Trophoblast cell (in vitro differentiated cells and primary cell): ENCODE measurements around the gene NFKBIB.
A peak's percentile ranks its signal among the peaks of the same experiment; 100 is the strongest.
"Not testable (repeated sequence)": the region's sequence is repeated elsewhere in the genome, so short reads cannot be mapped to it uniquely, and the experiment has no call there.

ENCODE experiments used
- DNase-seq, 2 donors: peaks; one replicate each; pipeline ENCODE4 v3.0.0-alpha.2; 2016
- H2AFZ ChIP-seq: 2 replicates; pipeline ENCODE4 v1.6.1; 2013; ENCODE audit warnings: low read length, moderate library complexity, mild to moderate bottlenecking; ENCODE audit not compliant: insufficient read depth, poor library complexity
- H2AK5ac ChIP-seq: 2 replicates; pipeline ENCODE4 v1.6.1; 2013; ENCODE audit warnings: mild to moderate bottlenecking, low read length
- H2BK120ac ChIP-seq: 2 replicates; pipeline ENCODE4 v1.6.1; 2013; ENCODE audit warnings: low read length, mild to moderate bottlenecking, moderate library complexity; ENCODE audit not compliant: insufficient read depth, poor library complexity
- H2BK12ac ChIP-seq: 2 replicates; pipeline ENCODE4 v1.6.1; 2013; ENCODE audit warnings: mild to moderate bottlenecking, low read length, moderate library complexity
- H2BK5ac ChIP-seq: 2 replicates; pipeline ENCODE4 v1.6.1; 2013; ENCODE audit warnings: low read length, low read depth, moderate library complexity, mild to moderate bottlenecking; ENCODE audit not compliant: poor library complexity
- H3K14ac ChIP-seq: 2 replicates; pipeline ENCODE4 v1.6.1; 2013; ENCODE audit warnings: mild to moderate bottlenecking, low read length
- H3K18ac ChIP-seq: 2 replicates; pipeline ENCODE4 v1.6.1; 2013; ENCODE audit warnings: mild to moderate bottlenecking, low read length
- H3K23ac ChIP-seq: 2 replicates; pipeline ENCODE4 v1.6.1; 2013; ENCODE audit warnings: low read length
- H3K27ac ChIP-seq: 2 replicates; pipeline ENCODE4 v1.5.1; 2013; ENCODE audit warnings: low read depth, mild to moderate bottlenecking, inconsistent platforms, low read length, moderate library complexity
- H3K27me3 ChIP-seq: 2 replicates; pipeline ENCODE4 v1.6.1; 2013; ENCODE audit warnings: inconsistent platforms, mild to moderate bottlenecking, low read length, moderate library complexity; ENCODE audit not compliant: insufficient read depth
- H3K36me3 ChIP-seq, 2 experiments: 1 replicate in 1 of 2; 2 replicates in 1 of 2; pipeline ENCODE4 v1.6.1; 2013; ENCODE audit warnings: low read length in 2 of 2, mild to moderate bottlenecking in 2 of 2, moderate library complexity in 1 of 2; ENCODE audit not compliant: insufficient read depth in 2 of 2, control insufficient read depth in 1 of 2
- H3K4ac ChIP-seq: 2 replicates; pipeline ENCODE4 v1.6.1; 2013; ENCODE audit warnings: low read depth, mild to moderate bottlenecking, low read length, moderate library complexity
- H3K4me1 ChIP-seq, 2 experiments: 1 replicate in 1 of 2; 2 replicates in 1 of 2; pipeline ENCODE4 v1.6.1; 2013; ENCODE audit warnings: low read length in 2 of 2, mild to moderate bottlenecking in 2 of 2, moderate library complexity in 1 of 2; ENCODE audit not compliant: insufficient read depth in 2 of 2, control insufficient read depth in 1 of 2
- H3K4me2 ChIP-seq: 2 replicates; pipeline ENCODE4 v1.6.1; 2013; ENCODE audit warnings: inconsistent platforms, mild to moderate bottlenecking, low read length, moderate library complexity
- H3K4me3 ChIP-seq: 2 replicates; pipeline ENCODE4 v1.5.1; 2013; ENCODE audit warnings: mild to moderate bottlenecking, low read depth, low read length, inconsistent platforms
- H3K79me1 ChIP-seq: one replicate; pipeline ENCODE4 v1.6.1; 2013; ENCODE audit warnings: low read length
- H3K79me2 ChIP-seq: 2 replicates; pipeline ENCODE4 v1.6.1; 2013; ENCODE audit warnings: low read length, mild to moderate bottlenecking; ENCODE audit not compliant: control insufficient read depth, insufficient read depth, poor library complexity
- H3K9ac ChIP-seq: 2 replicates; pipeline ENCODE4 v1.6.1; 2013; ENCODE audit warnings: mild to moderate bottlenecking, low read length
- H3K9me3 ChIP-seq: 2 replicates; pipeline ENCODE4 v1.6.1; 2013; ENCODE audit warnings: low read depth, mild to moderate bottlenecking, control low read depth, inconsistent platforms, low read length; ENCODE audit not compliant: insufficient read depth
- H4K12ac ChIP-seq: 2 replicates; pipeline ENCODE4 v1.6.1; 2013; ENCODE audit warnings: low read depth, mild to moderate bottlenecking, low read length, moderate library complexity
- H4K8ac ChIP-seq: 2 replicates; pipeline ENCODE4 v1.6.1; 2013; ENCODE audit warnings: low read depth, mild to moderate bottlenecking, low read length, moderate library complexity
- H4K91ac ChIP-seq: one replicate; pipeline ENCODE4 v1.6.1; 2013; ENCODE audit warnings: low read depth, mild to moderate bottlenecking, low read length, moderate library complexity
- WGBS: extraction: QIAGEN DNeasy Blood & Tissue Kit; methylation state at CpG from one replicate; pipeline ENCODE4 v1.1.7; 2013; ENCODE audit warnings: missing lambda C conversion rate; ENCODE audit not compliant: insufficient read length, insufficient coverage; ENCODE audit errors: extremely low coverage; 5-methylcytosine and 5-hydroxymethylcytosine counted together

NFKBIB gene

DNA sequence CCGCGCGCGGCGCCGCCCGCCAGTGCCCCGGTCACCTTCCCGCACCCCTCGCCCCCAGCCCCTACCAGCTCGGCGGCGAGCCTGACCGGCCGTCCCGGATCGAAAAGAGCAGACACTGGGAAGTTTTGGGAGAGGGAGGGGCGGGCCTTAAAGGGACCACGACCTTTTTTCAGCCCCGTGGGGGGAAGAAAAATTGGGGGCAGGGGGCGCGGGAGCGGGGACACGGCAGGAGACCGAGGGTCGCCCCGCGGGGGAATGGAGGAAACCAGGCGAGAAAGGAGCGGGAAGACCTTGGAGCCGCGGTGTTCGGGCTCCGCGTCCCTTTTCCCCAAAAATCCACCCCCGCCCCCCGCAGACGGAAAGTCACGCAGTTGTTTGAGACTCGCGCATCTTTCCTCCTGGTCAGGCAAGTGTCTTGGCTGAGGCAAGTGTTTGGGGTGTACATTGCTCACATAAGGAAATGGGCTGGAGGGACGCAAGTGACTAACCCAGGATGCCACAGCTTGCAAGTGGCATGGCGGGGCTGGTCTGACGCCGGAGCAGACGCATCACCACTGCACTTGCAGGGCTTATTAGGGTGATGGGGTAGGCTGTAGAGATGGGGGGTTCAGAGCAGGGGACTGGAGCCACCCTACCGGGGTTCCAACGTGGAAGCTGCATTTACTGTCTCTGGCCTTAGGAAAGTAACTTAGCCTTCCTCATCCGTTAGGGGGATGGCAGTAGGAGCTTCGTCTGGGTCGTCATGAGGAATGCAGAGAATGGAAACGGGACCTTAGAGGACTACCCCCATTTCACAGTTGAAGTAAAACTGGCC lies 47.3 kb upstream of the NFKBIB start:
- peak overlapping the region; percentile 76 for H2BK120ac ChIP-seq
- no CpG with 5 or more reads among the region's 52 CpGs for WGBS
- H3K79me1 ChIP-seq = peaks cover 31% of the 10 kb centered on the region
- H3K18ac ChIP-seq = peak overlapping the region; percentile 87
- H3K4me1 ChIP-seq = peaks cover 24 to 25% of the 10 kb centered on the region in 2 experiments
- peak overlapping the region; percentile 91 for H3K14ac ChIP-seq
- H3K23ac ChIP-seq = no peak overlapping the region
- peak overlapping the region; percentile 95 for H2BK5ac ChIP-seq
- peak overlapping the region; percentile 90 for H4K91ac ChIP-seq
- peaks cover 4 to 6% of the 10 kb centered on the region in 2 experiments for H3K36me3 ChIP-seq
- H3K9ac ChIP-seq = peak overlapping the region; percentile 83
- H2AFZ ChIP-seq = peak overlapping the region; percentile 20
- H2AK5ac ChIP-seq = peak overlapping the region; percentile 95
- peak overlapping the region; percentile 75 for H3K4me3 ChIP-seq
- H3K4me2 ChIP-seq = peak overlapping the region; percentile 65
- H2BK12ac ChIP-seq = peak overlapping the region; percentile 78
- H3K27ac ChIP-seq = peak overlapping the region; percentile 95
- H4K8ac ChIP-seq = peak overlapping the region; percentile 92
- H3K79me2 ChIP-seq = peaks cover 25% of the 10 kb centered on the region
- no peaks in the 10 kb centered on the region for H3K27me3 ChIP-seq
- peaks cover 3% of the 10 kb centered on the region for H3K9me3 ChIP-seq
- peak; percentile 49 to 59 for DNase-seq
- peak overlapping the region; percentile 42 for H3K4ac ChIP-seq
- peak overlapping the region; percentile 85 for H4K12ac ChIP-seq

GRCh38 chr19:38853214-38853613 lies 46.6 kb upstream of the NFKBIB start:
- H3K4me2 ChIP-seq = peak overlapping the region; percentile 65
- peaks cover 0 to 2% of the 10 kb centered on the region in 2 experiments for H3K36me3 ChIP-seq

GRCh38 chr19:38854961-38855360 lies 44.8 kb upstream of the NFKBIB start:
- not testable (repeated sequence) for H3K9ac ChIP-seq, DNase-seq, H3K4ac ChIP-seq, H3K79me2 ChIP-seq, H2BK12ac ChIP-seq, H3K23ac ChIP-seq, H3K36me3 ChIP-seq, H3K14ac ChIP-seq, H3K27ac ChIP-seq, H2BK120ac ChIP-seq, H2BK5ac ChIP-seq, H3K27me3 ChIP-seq, H3K4me3 ChIP-seq, H4K91ac ChIP-seq, H3K18ac ChIP-seq, H3K4me2 ChIP-seq, H2AFZ ChIP-seq, H2AK5ac ChIP-seq, H4K12ac ChIP-seq, H3K9me3 ChIP-seq, H4K8ac ChIP-seq
- no CpG with 5 or more reads among the region's 3 CpGs for WGBS
- Histone ChIP-seq H3K4me1 (peaks cover 31 to 34% of the 10 kb centered on the region in 2 experiments), H3K79me1 (peaks cover 25% of the 10 kb centered on the region)

More at GRCh38 chr19:38853214-38853613, 46.6 kb upstream of the NFKBIB start:
- Histone ChIP-seq H4K91ac (peak overlapping the region; percentile 90), H3K23ac (no peak overlapping the region), H3K9me3 (peaks cover 3% of the 10 kb centered on the region), H2BK5ac (no peak overlapping the region), H2AK5ac (no peak overlapping the region), H4K12ac (no peak overlapping the region), H2AFZ (peak overlapping the region; percentile 5), H4K8ac (peak overlapping the region; percentile 24), H2BK120ac (peak overlapping the region; percentile 30), H3K27me3 (no peaks in the 10 kb centered on the region), H3K4ac (no peak overlapping the region), H3K4me3 (no peak overlapping the region), H3K79me2 (peaks cover 21% of the 10 kb centered on the region), H3K18ac (peak overlapping the region; percentile 43), H3K9ac (no peak overlapping the region), H3K4me1 (peaks cover 26 to 30% of the 10 kb centered on the region in 2 experiments), H2BK12ac (peak overlapping the region; percentile 45), H3K79me1 (peaks cover 32% of the 10 kb centered on the region), H3K14ac (peak overlapping the region; percentile 17), H3K27ac (no peak overlapping the region)
- WGBS = no CpG with 5 or more reads among the region's 17 CpGs
- no peak for DNase-seq

- not testable (repeated sequence) for H3K79me2 ChIP-seq, H3K14ac ChIP-seq, H2AK5ac ChIP-seq, H3K36me3 ChIP-seq, H4K12ac ChIP-seq, H3K9me3 ChIP-seq, H3K4ac ChIP-seq, H2BK5ac ChIP-seq, DNase-seq, H3K4me3 ChIP-seq, H3K27ac ChIP-seq, H4K8ac ChIP-seq, H4K91ac ChIP-seq, H3K27me3 ChIP-seq, H3K23ac ChIP-seq, H3K9ac ChIP-seq, H2BK12ac ChIP-seq, H2BK120ac ChIP-seq, H2AFZ ChIP-seq, H3K4me2 ChIP-seq, H3K18ac ChIP-seq
- Histone ChIP-seq H3K79me1 (peaks cover 23% of the 10 kb centered on the region), H3K4me1 (peaks cover 31 to 34% of the 10 kb centered on the region in 2 experiments)
- no CpG with 5 or more reads among the region's 37 CpGs for WGBS
Observed at GRCh38 chr19:38855751-38856150, 44.0 kb upstream of the NFKBIB start.
